ENCODE measurements around the gene PDE6D.

Gene PDE6D

GRCh38 chr2:231711677-231712450, 69.2 kb downstream of the PDE6D start:
- Histone ChIP-seq H3K9me3 (ENCODE audit: control insufficient read depth, insufficient read depth, low read depth, low read length) (no peaks in the 10 kb centered on the region), H3K27ac (ENCODE audit: extremely low read depth, low read depth, low read length) (peak overlapping the region; percentile 96), H3K36me3 (ENCODE audit: control insufficient read depth in 2 of 2, insufficient read depth in 1 of 2, low read length in 2 of 2) (peaks cover 6 to 54% of the 10 kb centered on the region in 2 experiments; a peak in 2 of 3 replicates), H3K4me1 (ENCODE audit: control insufficient read depth, insufficient read depth, low read length) (peaks cover 10% of the 10 kb centered on the region), H3K4me3 (ENCODE audit: low read depth, low read length) (peak overlapping the region; percentile 94)
- ChIA-PET POLR2A (no interaction called here), CTCF (interaction anchor here (0.5 to 2.0 kb wide), 10 partner anchors 14 to 159 kb away, joined by 3 to 10 read pairs (median 6); no protein-coding TSS in a partner anchor)
- TF ChIP-seq, protein P1, sequence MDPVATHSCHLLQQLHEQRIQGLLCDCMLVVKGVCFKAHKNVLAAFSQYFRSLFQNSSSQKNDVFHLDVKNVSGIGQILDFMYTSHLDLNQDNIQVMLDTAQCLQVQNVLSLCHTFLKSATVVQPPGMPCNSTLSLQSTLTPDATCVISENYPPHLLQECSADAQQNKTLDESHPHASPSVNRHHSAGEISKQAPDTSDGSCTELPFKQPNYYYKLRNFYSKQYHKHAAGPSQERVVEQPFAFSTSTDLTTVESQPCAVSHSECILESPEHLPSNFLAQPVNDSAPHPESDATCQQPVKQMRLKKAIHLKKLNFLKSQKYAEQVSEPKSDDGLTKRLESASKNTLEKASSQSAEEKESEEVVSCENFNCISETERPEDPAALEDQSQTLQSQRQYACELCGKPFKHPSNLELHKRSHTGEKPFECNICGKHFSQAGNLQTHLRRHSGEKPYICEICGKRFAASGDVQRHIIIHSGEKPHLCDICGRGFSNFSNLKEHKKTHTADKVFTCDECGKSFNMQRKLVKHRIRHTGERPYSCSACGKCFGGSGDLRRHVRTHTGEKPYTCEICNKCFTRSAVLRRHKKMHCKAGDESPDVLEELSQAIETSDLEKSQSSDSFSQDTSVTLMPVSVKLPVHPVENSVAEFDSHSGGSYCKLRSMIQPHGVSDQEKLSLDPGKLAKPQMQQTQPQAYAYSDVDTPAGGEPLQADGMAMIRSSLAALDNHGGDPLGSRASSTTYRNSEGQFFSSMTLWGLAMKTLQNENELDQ (tag by site-specific recombination; IDR thresholded peaks at IDR 0.05; ENCODE audit: low read depth): no peak
- TF ChIP-seq, protein P2, sequence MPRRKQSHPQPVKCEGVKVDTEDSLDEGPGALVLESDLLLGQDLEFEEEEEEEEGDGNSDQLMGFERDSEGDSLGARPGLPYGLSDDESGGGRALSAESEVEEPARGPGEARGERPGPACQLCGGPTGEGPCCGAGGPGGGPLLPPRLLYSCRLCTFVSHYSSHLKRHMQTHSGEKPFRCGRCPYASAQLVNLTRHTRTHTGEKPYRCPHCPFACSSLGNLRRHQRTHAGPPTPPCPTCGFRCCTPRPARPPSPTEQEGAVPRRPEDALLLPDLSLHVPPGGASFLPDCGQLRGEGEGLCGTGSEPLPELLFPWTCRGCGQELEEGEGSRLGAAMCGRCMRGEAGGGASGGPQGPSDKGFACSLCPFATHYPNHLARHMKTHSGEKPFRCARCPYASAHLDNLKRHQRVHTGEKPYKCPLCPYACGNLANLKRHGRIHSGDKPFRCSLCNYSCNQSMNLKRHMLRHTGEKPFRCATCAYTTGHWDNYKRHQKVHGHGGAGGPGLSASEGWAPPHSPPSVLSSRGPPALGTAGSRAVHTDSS (tag by site-specific recombination; IDR thresholded peaks at IDR 0.05): peak; percentile 98
- TF ChIP-seq GLIS1 (tag by site-specific recombination; IDR thresholded peaks at IDR 0.05) (no peak), ZNF791 (tag by site-specific recombination; IDR thresholded peaks at IDR 0.05) (no peak), ZNF23 (tag by site-specific recombination; IDR thresholded peaks at IDR 0.05; ENCODE audit: borderline replicate concordance) (no peak), ZBTB8A (tag by site-specific recombination; IDR thresholded peaks at IDR 0.05) (no peak), SP2 (tag by site-specific recombination; IDR thresholded peaks at IDR 0.05) (no peak), ZBTB48 (tag by site-specific recombination; IDR thresholded peaks at IDR 0.05) (0 out of 2 replicates have a peak, but pooled peaks have one; percentile 8), ZNF391 (tag by site-specific recombination; IDR thresholded peaks at IDR 0.05; ENCODE audit: borderline replicate concordance, low read depth) (no peak), ZNF10 (tag by site-specific recombination; IDR thresholded peaks at IDR 0.05) (no peak), SCRT2 (tag by site-specific recombination; IDR thresholded peaks at IDR 0.05) (peak; percentile 95), ZNF404 (tag by site-specific recombination; IDR thresholded peaks at IDR 0.05) (no peak), ZNF366 (tag by site-specific recombination; conservative IDR thresholded peaks at IDR 0.05) (0 out of 2 replicates have a peak, but pooled peaks have one; percentile 12), SCRT1 (tag by site-specific recombination; IDR thresholded peaks at IDR 0.05; ENCODE audit: borderline replicate concordance) (peak; percentile 91)
- TF ChIP-seq, protein P3, sequence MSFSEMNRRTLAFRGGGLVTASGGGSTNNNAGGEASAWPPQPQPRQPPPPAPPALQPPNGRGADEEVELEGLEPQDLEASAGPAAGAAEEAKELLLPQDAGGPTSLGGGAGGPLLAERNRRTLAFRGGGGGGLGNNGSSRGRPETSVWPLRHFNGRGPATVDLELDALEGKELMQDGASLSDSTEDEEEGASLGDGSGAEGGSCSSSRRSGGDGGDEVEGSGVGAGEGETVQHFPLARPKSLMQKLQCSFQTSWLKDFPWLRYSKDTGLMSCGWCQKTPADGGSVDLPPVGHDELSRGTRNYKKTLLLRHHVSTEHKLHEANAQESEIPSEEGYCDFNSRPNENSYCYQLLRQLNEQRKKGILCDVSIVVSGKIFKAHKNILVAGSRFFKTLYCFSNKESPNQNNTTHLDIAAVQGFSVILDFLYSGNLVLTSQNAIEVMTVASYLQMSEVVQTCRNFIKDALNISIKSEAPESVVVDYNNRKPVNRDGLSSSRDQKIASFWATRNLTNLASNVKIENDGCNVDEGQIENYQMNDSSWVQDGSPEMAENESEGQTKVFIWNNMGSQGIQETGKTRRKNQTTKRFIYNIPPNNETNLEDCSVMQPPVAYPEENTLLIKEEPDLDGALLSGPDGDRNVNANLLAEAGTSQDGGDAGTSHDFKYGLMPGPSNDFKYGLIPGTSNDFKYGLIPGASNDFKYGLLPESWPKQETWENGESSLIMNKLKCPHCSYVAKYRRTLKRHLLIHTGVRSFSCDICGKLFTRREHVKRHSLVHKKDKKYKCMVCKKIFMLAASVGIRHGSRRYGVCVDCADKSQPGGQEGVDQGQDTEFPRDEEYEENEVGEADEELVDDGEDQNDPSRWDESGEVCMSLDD (tag by site-specific recombination; IDR thresholded peaks at IDR 0.05): no peak

DNA sequence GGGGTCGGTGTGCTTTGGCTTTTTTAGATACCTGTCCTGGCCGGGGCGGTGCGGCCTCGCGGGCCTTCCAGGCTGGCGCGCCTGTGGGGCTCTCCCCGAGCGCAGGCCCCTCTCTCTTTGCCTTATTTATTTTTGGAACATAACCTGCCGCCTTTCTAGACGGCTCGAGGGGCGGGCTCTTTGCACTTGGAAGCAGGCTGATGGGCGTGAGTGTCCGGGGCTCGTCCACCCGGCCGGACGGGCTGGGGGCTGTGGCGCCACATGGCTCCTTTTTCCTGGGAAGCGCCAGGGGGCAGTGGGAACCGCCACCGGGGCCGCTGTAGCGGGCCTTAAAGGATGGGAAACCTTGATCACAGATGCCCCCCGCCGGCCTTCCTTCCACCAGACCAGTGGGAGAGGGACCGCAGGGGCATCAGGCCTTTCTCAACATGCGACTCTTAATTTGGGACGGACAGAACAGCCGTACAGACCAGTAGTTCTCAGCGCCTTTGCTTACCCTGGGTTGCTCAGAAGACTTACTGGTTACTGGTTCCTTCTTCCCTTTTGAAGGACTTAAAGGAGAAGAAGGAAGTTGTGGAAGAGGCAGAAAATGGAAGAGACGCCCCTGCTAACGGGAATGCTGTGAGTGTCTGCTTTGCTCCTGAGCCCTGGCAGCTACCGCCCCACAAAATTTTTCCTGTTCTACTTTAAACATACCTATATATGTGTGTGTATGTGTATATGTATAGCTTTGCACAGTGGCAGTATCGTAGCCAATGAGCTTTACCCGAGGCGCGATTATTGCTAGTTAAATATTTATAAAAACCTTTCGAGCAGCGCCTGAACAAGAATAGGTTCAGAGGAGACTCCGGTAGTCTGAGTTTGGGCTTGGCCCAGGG, 70.0 kb downstream of the PDE6D start:
- Histone ChIP-seq H3K4me1 (ENCODE audit: control insufficient read depth, insufficient read depth, low read length) (peaks cover 10% of the 10 kb centered on the region), H3K4me3 (ENCODE audit: low read depth, low read length) (peak overlapping the region; percentile 94), H3K9me3 (ENCODE audit: control insufficient read depth, insufficient read depth, low read depth, low read length) (no peaks in the 10 kb centered on the region), H3K27ac (ENCODE audit: extremely low read depth, low read depth, low read length) (peak overlapping the region; percentile 96), H3K36me3 (ENCODE audit: control insufficient read depth in 2 of 2, insufficient read depth in 1 of 2, low read length in 2 of 2) (peaks cover 6 to 54% of the 10 kb centered on the region in 2 experiments; a peak in 2 of 3 replicates)
- CTCF ChIA-PET: interaction anchor here (0.7 to 1.8 kb wide), 5 partner anchors 34 to 101 kb away, joined by 3 to 10 read pairs (median 6); no protein-coding TSS in a partner anchor
- POLR2A ChIA-PET: no interaction called here
- TF ChIP-seq, protein P2 (tag by site-specific recombination; IDR thresholded peaks at IDR 0.05): no peak
- peak; percentile 53 for TF ChIP-seq ZNF341 (tag by site-specific recombination; IDR thresholded peaks at IDR 0.05; ENCODE audit: low read depth)
- TF ChIP-seq ZNF623 (tag by site-specific recombination; IDR thresholded peaks at IDR 0.05): no peak
- TF ChIP-seq ZFP69B (tag by site-specific recombination; IDR thresholded peaks at IDR 0.05): no peak
- TF ChIP-seq MYNN (tag by site-specific recombination; IDR thresholded peaks at IDR 0.05; ENCODE audit: borderline replicate concordance): no peak
- peak; percentile 1 for TF ChIP-seq ZBTB26 (tag by site-specific recombination; optimal IDR thresholded peaks at IDR 0.05)
- 0 out of 2 replicates have a peak, but pooled peaks have one; percentile 17 for TF ChIP-seq SP2 (tag by site-specific recombination; IDR thresholded peaks at IDR 0.05)
- TF ChIP-seq ZNF792 (tag by site-specific recombination; IDR thresholded peaks at IDR 0.05): no peak

All from HEK293 (cell line).